K562 (cell line): ENCODE data around the gene FUT2.

Experiments used
- EGR1 ChIP-seq: fragments of 450-650 bp; conservative IDR thresholded peaks from 2 replicates; pipeline ENCODE4 v1.6.1; 2017; ENCODE audit warnings: mild to moderate bottlenecking
- EP400 ChIP-seq: fragments of 450-650 bp; IDR thresholded peaks from 2 replicates; pipeline ENCODE4 v1.6.1; 2017; ENCODE audit warnings: antibody characterized with exemption, mild to moderate bottlenecking, moderate library complexity
- FOXP1 ChIP-seq: sonication (generic); formaldehyde crosslinking; IDR thresholded peaks from 2 replicates; pipeline ENCODE4 v1.8.0; 2022; ENCODE audit warnings: mild to moderate bottlenecking, missing genetic modification reagents
- GABPB1 ChIP-seq: sonication (generic); formaldehyde crosslinking; IDR thresholded peaks from 2 replicates; pipeline ENCODE4 v1.8.0; 2022; ENCODE audit warnings: mild to moderate bottlenecking, missing genetic modification reagents
- HMGXB4 ChIP-seq: sonication (generic); formaldehyde crosslinking; IDR thresholded peaks from 2 replicates; pipeline ENCODE4 v1.8.1; 2023; ENCODE audit warnings: mild to moderate bottlenecking, missing genetic modification reagents
- PKNOX1 ChIP-seq: fragments of 450-650 bp; IDR thresholded peaks from 2 replicates; pipeline ENCODE4 v1.6.1; 2016
- POLR2A ChIP-seq: fragments of 450-650 bp; conservative IDR thresholded peaks from 2 replicates; pipeline ENCODE4 v1.6.1; 2016
- SNRNP70 ChIP-seq: fragments of 200-400 bp; formaldehyde crosslinking; optimal IDR thresholded peaks from 2 replicates; pipeline ENCODE3; 2017; ENCODE audit warnings: low read depth, low read length
- SOX6 ChIP-seq: fragments of 450-650 bp; IDR thresholded peaks from 2 replicates; pipeline ENCODE4 v1.6.1; 2014; ENCODE audit warnings: mild to moderate bottlenecking
- SP2 ChIP-seq: IDR thresholded peaks from 2 replicates; pipeline ENCODE4 v1.6.1; 2011; ENCODE audit warnings: mild to moderate bottlenecking, low read depth, low read length, moderate library complexity; ENCODE audit not compliant: poor library complexity, severe bottlenecking; ENCODE audit errors: extremely low read depth
- TSHZ1 ChIP-seq: fragments of 250-450 bp; sonication (Bioruptor Pico); IDR thresholded peaks from 2 replicates; pipeline ENCODE4 v1.4.0; 2020; ENCODE audit warnings: mild to moderate bottlenecking, moderate library complexity
- ZNF12 ChIP-seq: sonication (generic); formaldehyde crosslinking; IDR thresholded peaks from 2 replicates; pipeline ENCODE4 v1.4.0; 2020; ENCODE audit warnings: mild to moderate bottlenecking, missing genetic modification reagents
- TF ChIP-seq, protein P1 (sequence below): IDR thresholded peaks from 3 replicates; pipeline ENCODE4 v1.6.1; 2011; ENCODE audit warnings: borderline replicate concordance, mild to moderate bottlenecking; ENCODE audit not compliant: insufficient read length, insufficient read depth

DNA sequence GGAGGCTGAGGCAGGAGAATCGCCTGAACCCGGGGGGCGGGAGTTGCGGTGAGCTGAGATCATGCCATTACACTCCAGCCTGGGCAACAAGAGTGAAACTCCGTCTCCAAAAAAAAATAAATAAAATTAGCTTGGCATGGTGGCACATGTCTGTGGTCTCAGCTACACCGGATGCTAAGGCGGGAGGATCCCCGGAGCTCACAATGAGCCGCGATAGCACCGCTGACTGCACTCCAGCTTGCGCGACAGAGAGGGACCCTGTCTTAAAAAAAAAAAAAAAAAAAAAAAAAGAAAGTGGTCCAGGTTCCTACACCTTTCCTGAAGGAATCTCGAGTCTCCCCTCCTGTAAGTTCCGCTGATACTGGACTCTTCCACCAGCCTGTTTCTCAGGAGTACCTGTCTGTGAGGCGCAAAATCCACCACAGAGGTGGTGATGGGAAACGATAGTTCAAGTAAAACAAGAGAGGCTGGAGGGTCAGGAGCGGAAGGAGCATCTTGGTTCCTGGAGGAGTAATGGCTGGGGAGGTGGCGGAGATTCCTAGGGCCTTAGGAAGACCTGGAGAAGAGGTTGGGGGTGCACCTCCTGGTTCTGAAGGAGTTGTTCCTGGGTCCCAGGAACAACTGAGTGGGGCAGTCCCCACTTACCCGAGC is 56.2 kb downstream of the FUT2 start:
- TF ChIP-seq SNRNP70 (no peak), EGR1 (no peak), SOX6 (no peak), HMGXB4 (no peak), POLR2A (no peak), FOXP1 (CRISPR knock-in tag) (no peak), EP400 (no peak), SP2 (no peak), GABPB1 (no peak), TSHZ1 (CRISPR knock-in tag) (no peak), ZNF12 (CRISPR knock-in tag) (no peak), PKNOX1 (no peak)
- TF ChIP-seq, protein P1, sequence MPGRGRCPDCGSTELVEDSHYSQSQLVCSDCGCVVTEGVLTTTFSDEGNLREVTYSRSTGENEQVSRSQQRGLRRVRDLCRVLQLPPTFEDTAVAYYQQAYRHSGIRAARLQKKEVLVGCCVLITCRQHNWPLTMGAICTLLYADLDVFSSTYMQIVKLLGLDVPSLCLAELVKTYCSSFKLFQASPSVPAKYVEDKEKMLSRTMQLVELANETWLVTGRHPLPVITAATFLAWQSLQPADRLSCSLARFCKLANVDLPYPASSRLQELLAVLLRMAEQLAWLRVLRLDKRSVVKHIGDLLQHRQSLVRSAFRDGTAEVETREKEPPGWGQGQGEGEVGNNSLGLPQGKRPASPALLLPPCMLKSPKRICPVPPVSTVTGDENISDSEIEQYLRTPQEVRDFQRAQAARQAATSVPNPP = no peak
